Activated CD4-positive, alpha-beta T cell treated with anti-CD3 and anti-CD28 coated beads, Interleukin-2, amount 50 U/mL, for 4 hours (primary cell): ENCODE results near the gene ARID1B.
A peak's percentile ranks its signal among the peaks of the same experiment; 100 is the strongest.

ENCODE experiments used
- DNase-seq, 2 experiments: peaks; one replicate each; pipeline ENCODE4 v3.0.0-alpha.2; 2020

The ARID1B gene

GRCh38 chr6:157090736-157091135, 313.6 kb downstream of the ARID1B start:
- no peak for DNase-seq

DNA sequence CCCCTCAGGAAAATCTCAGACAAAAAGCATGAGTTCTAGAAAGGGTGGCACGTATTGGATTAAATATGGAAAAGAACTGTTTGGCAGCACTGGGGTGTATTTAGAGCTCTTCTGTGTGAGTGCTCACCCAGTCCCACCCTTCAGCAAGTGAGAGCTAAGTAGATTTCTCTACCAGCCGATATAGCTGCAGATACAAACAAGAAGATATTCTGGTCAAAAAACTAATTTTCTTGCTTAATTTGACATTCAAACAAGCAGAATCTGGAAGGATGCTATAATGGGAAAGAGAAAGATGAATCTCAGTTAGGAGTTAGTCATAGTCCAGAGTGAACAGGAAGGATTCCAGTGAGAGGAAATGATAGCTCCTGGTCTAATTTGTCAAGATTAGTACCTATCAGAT, 314.1 kb downstream of the ARID1B start:
- DNase-seq = no peak

DNA sequence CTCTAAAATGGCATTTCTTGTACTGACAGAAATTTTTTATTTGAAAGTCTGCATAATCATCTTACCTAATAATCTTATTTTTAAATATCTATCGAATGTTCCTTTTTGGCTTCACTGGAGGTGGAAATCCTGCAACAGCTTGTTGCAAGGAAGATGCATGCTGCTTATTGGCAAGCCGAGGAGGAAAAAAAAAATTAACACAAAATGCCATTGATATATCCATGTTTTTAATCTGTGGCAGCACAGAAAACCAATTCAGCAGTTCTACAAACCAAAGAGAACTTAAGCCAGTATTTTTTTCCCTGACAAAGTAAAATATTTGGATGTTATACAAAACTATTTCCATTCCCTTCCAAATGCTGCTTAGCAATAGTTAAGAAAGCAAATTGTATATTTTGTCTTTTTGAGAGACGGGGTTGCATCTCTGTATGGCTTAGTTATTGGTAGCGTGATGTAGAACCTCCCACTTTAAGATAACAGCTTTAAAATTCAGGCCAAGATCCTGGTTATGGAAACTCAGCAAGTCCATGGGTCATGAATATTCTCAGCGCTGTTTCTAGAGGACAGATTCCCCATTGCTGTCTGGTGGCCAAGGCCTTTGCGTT, 314.8 kb downstream of the ARID1B start:
- DNase-seq = no peak

DNA sequence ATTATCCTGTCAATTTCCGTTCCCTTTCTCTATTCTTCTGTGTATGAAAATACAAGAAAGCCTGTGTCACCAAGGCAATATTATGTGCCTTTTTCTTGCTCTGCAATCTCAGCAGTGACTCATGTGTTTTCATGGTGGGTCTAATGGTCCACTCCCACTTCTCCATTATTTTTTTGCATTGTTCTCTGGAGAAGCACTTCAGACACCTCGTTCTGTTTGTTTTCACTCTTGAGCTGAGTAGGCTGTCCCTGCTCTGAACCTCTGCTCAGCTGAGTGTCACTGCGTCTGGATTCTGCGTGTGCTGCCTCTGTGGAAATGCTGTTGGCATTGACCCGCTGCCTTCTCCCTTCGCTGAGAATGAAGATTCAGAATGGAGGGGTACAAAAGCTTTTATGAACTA, 315.6 kb downstream of the ARID1B start:
- no peak for DNase-seq

DNA sequence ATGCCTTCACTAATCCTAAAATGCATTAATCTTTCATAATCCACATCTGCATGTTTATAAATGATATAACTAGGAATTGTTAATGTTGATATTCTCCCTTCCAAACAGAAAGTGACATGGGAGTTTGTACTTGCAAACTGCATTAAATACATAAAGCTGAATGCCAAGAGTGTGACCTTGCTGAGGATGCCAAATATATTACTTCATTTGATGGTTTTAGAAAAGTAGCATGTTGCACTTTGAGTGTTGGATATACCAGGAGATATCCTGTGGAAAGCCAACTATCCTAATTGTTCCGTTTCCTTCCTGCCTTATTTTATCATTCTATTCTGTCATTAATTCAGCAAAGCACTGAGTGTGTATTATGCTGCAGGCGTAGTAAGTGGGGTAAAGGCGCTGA, 316.4 kb downstream of the ARID1B start:
- no peak for DNase-seq

DNA sequence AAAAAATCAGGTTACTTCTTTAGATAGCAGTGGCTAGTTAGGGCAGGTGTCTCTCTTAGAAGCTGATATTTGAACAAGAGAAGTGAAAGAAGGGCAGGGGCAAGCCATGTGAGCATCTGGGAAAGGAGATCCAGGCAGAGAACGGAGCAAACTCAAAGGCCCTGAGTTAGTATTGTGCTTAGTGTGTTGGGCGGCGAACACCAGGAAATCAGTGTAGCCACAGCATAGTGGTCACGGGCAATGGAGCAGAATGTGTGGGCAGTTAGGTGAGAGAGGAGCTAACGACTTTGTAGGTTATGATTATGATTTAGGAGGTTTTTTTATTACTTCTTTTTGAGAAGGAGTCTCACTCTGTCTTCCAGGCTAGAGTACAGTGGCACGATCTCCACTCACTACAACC, 316.9 kb downstream of the ARID1B start:
- no peak for DNase-seq

- no peak for DNase-seq
Observed at GRCh38 chr6:157095084-157095483, 317.9 kb downstream of the ARID1B start.

DNA sequence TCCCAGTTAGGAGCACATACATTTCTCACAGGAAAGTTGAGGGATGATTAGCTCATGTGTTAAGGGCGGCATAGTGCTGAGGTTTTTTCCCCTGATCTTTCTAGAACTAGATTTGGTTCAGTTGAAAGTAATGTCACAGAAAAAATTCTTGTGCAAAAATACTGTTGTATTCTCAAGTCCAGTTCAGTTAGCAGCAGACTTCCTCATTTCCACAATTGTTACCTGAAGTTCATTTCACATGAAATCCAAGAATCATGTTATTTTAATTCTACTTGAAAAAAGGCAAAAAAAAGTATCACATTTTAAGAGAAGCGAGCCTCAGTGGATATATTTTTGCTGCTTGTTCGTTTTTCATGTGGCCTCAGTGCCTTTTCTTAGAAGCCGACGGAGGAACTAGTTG, 318.4 kb downstream of the ARID1B start:
- no peak for DNase-seq

DNA sequence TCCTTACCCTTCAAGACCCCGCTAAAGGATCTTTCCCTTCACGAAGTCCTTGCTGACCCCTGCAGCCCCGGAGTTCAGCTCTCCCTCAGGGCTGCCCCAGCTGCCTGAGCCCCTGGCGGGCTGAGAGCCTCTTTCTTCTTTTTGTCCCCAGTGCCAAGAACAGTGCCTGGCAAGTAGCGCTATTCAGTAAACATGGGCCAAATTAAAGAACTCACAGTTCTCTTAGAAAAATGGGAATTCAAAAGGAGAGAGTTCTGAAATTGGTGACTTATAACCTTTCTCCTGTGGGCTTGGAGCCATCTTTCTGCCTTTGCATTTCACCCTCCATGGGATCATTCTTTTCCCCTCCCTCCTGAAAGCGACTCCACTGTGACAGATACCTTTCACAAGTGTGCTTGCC, 318.9 kb downstream of the ARID1B start:
- no peak for DNase-seq

DNA sequence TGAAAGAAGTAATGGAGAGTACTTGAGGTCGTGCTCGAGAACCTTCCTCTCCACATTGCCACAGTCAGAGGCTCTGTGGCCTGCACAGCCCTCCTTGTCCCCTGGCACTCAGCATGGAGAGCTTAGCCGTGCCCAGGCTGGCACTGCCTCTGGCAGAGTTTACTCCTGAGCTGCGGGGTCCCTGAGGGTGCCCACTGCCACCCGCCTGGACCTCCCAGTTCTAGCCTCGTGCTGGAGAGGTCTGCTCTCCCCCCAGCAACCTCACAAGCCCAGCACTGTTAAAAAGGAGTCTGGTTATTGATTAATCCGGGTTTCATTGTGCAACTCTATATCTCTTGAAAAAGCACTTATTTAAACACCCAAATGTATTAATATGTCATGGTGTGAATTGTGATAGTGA, 319.3 kb downstream of the ARID1B start:
- DNase-seq = no peak

GRCh38 chr6:157097255-157097955, 320.2 kb downstream of the ARID1B start:
- DNase-seq = no peak

GRCh38 chr6:157098999-157099398, 321.8 kb downstream of the ARID1B start:
- DNase-seq = no peak

- peak; percentile 31 to 33 for DNase-seq
Observed at GRCh38 chr6:157099912-157100593, 322.9 kb downstream of the ARID1B start.

DNA sequence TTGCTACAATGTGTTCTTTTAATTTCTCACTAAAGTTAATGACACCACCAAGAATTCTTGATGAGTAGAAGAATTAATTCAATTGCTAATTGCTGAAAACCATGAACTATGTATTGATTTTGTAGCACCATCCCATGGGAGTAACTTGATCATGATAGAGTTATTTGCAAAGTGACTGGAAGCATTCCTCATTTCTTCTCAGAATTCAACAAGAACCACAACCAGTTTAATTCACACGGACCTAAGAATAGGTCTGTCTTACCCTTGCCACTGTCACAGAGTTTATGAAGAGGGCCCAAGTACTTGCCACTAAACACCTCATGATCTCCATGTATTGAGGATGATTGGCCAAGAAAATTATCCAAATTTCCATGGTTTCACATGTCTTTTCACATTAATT, 324.0 kb downstream of the ARID1B start:
- no peak for DNase-seq

DNA sequence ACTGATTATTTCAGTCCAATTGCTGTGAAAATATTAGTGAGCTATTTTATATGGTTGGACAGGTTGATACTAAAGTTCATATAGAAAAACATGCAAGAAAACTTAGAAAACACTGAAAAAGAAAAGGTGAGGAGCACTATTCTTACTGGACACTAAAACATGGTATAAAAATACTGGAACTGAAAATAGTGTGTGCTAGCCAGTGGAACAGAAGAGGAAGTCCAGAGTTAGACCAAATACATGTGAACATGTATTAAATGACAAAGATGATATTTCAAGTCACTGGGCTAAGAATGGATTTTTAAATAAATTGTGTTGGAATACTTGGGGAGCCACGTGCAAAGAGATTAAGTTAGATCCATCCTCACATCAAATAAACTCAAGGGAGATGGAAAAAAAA, 327.6 kb downstream of the ARID1B start:
- DNase-seq = no peak

- DNase-seq = no peak
Observed at GRCh38 chr6:157106487-157106886, 329.3 kb downstream of the ARID1B start.

- DNase-seq = no peak
Observed at GRCh38 chr6:157107571-157107914, 330.4 kb downstream of the ARID1B start.

DNA sequence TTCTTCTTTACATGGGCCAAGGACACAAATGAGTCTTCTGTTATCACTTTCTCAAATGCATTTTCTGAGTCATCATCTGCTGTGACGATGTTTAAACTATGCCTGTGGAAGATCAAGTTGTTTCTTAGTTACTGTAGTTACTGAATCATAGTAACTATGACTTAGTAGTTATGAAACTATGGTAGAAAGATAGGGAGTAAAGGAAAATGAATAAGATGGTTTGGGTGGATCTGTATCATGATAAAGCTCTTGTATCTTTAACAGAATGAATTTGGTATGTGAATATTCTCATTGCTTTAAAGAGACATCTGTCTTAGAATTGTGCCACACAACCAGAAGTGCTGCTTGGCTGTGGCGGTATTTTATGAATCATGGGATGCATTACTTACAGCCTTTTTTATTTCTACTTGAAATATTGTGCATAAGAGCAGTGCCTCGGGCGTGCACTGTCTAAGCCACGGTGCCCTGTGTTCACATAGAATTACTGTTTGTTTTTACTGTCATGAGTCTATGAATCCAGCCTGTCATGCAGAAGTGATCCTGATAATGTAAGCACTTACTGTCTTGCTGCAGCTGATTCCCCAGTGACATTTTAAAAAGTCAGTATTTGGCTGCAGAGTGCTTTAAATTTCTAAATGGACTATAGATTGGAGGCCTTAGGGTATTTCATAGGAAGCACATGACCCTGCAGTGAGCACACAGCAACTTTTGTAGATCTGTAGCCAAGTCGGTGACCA, 330.9 kb downstream of the ARID1B start:
- no peak for DNase-seq

GRCh38 chr6:157108923-157109322, 331.7 kb downstream of the ARID1B start:
- no peak for DNase-seq

GRCh38 chr6:157110607-157111006, 333.4 kb downstream of the ARID1B start:
- no peak for DNase-seq

GRCh38 chr6:157113389-157113788, 336.2 kb downstream of the ARID1B start:
- DNase-seq = no peak

- no peak for DNase-seq
Observed at GRCh38 chr6:157116426-157116825, 339.2 kb downstream of the ARID1B start.

GRCh38 chr6:157117431-157118095, 340.4 kb downstream of the ARID1B start:
- DNase-seq = no peak
